ENCODE measurements around the gene SF3A2.

SF3A2 gene

DNA sequence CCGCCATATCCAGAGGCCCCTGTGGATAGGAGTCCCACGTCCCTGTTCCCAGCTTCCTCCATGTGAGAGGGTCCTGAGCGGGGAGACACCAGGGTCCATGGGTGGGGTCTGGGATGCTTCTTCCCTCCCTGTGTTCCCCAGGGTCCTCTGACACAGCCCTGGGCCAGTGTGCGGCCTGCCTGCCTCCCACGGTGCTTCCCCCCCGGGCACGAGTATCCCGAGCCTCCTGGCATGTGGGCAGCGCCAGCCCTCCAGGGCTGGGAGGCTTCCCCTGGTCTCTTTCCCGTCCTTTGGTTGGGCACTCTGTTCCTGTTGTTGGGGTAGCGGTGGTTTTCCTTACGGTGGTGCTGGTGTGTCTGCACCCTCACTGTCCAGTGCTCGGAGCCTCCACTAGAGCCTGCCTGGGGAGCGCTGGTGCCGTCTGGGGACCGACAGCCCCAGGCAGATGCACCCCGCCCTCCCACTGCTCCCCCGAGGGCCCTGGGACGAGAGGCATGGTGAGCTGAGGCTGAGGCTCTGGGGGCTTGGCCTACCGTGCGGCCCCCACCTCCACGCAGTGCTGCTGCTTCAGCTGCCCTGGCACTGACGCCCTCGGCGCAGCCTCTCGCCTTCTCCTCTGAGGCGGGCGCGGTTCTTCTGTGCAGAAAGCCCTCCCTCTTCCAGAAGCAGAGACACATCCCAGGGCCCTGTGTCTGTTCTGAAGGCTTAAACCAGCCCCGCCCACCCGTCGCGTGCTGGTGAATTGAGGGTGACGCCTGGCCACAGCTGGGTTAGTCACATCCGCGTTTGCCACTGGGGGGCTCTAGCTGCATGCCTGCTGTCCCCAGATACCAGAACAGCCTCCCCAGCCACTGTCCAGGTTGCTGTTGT, 28.4 kb upstream of the SF3A2 start:
- peak; percentile 34 for DNase-seq (ENCODE audit: low read depth)

DNA sequence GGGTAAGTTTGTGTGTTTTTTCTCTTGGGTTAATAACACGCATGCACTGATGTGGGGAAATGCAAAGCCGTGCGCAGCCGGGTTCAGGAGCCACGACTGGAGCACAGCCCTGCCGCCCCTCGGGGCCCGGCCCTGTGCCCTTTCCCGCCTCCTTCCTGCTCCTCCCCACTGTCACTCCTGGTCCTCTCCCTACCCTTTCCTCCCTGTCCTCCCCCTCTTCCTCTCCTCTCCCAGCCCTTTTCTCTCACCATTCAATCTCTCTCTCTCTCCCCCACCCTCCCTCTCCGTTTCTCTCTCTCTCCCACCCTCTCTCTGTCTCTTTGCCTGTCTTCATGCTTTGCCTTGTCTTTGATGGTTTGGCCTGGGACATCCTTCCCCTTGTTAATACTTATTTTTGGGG, 27.6 kb upstream of the SF3A2 start:
- DNase-seq (ENCODE audit: low read depth): no peak

DNA sequence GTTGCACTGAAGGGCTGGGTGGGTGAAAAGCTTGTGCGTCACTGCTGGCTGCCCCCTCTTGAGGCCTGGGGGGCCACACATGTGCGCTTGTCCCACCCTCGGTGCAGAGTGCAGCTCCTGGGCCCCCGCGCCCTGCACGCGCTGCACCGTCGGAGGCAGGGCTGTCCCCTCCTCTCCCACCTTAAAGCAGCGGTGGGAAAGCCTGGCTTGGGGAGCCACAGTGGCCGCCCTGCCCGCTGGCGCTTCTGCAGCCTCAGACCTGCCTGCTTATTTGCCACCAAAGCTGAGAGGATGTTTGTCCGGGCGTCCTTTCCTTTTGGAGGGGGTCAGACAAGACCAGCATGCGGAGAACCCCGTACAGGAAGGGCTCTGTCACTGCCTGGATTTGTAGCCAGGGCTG, 27.2 kb upstream of the SF3A2 start:
- no peak for DNase-seq (ENCODE audit: low read depth)

DNA sequence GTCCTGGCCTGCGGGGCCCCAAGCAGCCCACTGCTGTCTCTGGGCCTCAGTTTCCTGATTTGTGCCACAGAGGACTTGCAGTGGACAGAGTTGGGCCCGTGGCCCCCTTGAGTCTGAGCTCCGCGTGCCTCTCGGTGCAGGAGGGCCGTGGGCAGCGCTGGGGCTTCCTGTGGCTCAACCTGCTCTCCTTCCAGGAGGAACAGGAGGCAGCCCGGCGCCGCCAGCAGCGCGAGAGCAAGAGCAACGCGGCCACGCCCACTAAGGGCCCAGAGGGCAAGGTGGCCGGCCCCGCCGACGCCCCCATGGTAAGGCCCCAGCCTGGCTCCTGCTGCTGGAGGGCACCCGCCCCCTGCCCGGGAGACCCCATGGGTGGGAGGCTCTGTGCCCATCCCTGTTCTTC, 26.4 kb upstream of the SF3A2 start:
- no peak for DNase-seq (ENCODE audit: low read depth)

DNA sequence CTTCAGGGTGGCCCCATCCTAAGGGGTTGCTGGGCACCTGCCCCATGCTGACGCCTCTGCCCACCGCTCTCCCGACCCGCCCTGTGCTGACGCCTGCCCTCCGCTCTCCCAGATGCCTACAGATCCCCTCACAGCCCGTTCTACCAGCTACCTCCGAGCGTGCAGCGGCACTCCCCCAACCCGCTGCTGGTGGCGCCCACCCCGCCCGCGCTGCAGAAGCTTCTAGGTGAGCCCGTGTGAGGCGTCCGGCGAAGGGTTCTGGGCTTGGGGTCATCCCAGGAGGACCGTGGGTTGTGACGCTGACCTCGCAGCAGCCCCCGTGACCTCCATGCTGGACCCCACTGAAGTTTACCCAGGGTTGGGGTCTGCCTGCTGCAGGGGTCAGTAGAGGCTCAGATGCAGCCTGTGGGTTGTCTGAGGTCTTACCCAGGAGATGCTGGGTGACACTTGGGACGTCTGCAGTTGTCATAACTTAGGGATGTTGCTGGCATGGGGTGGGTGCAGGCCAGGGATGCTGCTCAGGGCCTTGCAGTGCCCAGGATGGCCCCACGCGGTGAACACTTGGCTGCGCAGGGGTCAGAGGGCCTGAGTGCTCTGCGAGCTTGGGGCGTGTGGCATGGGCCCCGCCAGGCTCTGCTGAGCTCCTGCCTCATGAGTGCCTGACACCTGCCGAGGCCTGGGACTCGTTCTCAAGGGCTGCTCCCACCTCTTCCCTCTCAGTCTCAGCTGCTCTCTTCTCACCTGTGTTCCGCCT, 25.5 kb upstream of the SF3A2 start:
- DNase-seq (ENCODE audit: low read depth): no peak

DNA sequence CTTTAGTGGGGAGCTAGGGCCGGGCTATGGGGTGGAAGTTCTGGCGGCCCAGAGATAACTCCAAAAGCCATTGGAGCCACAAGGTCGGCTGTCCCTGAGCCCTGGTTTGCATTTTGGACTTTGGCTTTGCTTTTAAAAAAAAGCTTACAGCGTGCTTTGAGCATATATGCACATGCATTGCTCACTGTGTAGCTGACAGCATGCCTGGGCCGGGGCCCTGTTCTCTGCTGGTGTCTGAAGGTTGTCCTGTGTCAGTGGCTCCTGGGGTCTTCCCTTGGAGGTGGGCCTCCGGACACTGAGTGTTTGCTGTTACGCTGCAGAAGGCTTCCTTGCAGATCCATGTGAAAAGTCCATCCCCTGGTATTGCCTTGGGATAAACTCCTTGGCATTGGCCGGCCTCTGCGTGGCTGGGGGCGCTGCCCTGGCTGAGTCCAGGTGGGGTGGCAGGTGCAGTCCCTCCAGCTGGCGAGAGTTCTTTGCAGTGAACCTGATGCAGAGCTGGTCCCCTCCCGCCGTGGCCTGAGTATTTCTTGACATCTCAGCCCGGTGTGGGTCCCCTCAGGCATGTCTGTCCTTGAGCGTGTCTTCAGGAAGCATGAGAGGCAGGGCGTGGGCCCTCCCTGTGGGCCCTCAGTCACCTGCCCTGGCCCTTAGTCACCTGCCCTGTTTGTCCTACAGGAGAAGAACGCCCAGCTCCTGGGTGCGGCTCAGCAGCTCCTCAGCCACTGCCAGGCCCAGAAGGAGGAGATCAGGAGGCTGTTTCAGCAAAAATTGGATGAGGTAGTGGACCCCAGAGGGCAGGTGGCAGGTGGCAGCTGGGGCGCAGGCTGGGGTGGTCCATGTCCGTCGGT, 23.5 kb upstream of the SF3A2 start:
- no peak for DNase-seq (ENCODE audit: low read depth)

DNA sequence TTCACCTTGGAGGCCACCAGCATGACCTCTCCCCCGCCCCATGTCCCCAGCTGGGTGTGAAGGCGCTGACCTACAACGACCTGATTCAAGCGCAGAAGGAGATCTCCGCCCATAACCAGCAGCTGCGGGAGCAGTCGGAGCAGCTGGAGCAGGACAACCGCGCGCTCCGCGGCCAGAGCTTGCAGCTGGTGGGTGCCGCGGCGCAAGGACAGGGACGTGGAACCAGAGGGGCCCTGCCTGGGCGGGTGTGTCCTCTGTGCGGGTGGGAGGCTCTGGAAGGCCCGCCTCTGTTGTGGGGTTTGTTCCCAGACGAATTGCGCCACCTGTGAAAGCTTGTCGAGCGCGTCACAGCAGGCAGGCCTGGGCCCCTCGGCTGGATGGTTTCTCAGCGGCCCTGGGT, 22.8 kb upstream of the SF3A2 start:
- DNase-seq (ENCODE audit: low read depth): no peak

GRCh38 chr19:2214251-2214650, 22.4 kb upstream of the SF3A2 start:
- DNase-seq (ENCODE audit: low read depth): no peak

DNA sequence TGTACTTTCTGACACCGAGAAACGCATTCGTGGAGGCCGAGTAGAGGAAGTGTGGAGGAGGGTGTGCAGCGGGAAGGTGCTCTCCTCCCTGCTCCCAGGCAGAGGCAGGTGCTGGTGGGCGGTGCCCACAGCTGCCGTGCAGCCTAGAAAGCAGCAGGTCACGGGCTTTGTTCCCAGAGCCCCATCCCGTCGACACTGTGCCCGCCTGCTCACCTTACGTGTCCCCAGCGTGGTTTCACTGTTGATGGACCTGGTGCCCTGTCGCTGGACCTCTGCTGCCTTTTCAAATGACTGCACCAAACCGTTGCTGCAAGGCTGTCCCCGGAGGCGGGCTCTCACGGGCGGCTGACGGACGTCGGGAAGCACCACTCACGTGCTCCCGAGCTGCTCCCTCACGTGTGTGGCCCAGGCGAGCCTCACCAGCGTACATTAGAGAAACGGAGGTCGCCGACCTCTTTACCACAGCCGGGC, 21.3 kb upstream of the SF3A2 start:
- DNase-seq (ENCODE audit: low read depth): no peak

DNA sequence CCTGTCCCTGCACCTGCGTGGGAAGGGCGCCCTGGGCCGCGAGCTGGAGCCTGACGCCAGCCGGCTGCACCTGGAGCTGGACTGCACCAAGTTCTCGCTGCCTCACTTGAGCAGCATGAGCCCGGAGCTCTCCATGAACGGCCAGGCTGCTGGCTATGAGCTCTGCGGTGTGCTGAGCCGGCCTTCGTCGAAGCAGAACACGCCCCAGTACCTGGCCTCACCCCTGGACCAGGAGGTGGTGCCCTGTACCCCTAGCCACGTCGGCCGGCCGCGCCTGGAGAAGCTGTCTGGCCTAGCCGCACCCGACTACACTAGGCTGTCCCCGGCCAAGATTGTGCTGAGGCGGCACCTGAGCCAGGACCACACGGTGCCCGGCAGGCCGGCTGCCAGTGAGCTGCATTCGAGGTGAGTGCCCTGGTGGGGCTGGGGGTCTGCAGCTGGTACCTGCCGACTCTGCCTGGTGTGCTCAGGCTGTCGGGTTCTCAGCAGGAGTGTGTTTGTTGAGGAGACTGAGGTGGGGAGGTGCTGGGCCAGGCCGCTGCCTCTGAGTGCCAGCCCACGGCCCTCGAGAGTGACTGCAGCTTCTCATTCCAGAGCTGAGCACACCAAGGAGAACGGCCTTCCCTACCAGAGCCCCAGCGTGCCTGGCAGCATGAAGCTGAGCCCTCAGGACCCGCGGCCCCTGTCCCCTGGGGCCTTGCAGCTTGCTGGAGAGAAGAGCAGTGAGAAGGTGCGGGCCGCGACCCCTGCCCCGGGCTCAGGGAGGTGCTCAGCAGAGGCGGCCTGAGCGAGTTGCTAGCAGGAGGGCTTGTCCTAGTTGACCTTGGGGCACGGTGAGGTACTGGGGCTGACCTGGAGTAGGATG, 20.0 kb upstream of the SF3A2 start:
- no peak for DNase-seq (ENCODE audit: low read depth)

- DNase-seq (ENCODE audit: low read depth): no peak
Observed at GRCh38 chr19:2217591-2217990, 19.0 kb upstream of the SF3A2 start.

- DNase-seq (ENCODE audit: low read depth): no peak
Observed at GRCh38 chr19:2219726-2220125, 16.9 kb upstream of the SF3A2 start.

GRCh38 chr19:2221250-2221831, 15.3 kb upstream of the SF3A2 start:
- DNase-seq (ENCODE audit: low read depth): no peak

- DNase-seq (ENCODE audit: low read depth): no peak
Observed at GRCh38 chr19:2221918-2222317, 14.7 kb upstream of the SF3A2 start.

DNA sequence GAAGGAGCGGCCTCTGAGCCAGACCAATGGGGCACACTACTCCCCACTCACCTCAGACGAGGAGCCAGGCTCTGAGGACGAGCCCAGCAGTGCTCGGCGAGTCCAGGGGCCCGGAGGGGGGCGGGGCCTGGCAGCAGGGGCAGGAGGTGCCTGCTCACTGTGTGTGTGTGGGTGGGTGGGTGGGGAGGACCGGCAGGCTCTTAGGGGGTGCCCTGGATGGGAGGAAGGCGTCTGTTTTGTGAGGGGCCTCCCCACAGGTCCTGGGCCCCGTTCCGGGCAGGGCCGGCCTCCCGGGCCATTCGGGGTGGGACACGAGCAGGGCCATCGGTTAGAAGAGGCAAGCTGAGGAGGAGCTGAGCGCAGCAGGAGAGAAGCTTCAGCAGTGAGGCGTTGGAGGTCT, 13.2 kb upstream of the SF3A2 start:
- DNase-seq (ENCODE audit: low read depth): no peak

GRCh38 chr19:2223959-2224358, 12.7 kb upstream of the SF3A2 start:
- no peak for DNase-seq (ENCODE audit: low read depth)

DNA sequence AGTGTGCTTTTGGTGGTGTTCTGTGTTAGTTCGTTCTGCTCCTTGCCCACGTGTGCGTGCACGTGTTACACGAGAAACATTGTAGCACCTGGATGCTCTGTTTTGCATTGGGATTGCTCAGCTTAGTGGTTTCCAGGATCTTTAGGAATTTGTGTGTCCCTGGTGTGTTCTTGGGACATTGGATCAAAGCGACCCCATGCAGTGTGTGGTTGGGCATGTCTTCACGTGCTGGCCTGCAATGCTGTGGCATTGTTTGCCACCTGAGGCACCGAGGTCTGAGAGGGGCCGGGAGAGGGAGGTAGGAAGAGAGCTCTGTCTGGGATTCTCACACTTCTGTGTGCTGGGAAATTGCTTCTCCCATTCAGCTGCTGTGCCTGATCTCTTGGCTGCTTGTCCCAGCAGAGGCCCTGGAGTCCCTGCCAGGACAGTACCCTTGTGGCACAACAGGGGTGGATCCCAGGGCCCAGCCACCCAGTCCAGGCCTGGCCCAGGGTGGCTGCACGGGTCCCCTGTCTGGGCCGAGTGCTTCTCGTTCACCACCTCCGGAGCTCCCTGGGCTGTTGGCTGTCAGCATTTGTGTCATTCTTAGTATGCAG, 11.8 kb upstream of the SF3A2 start:
- no peak for DNase-seq (ENCODE audit: low read depth)

GRCh38 chr19:2225415-2226050, 11.1 kb upstream of the SF3A2 start:
- DNase-seq (ENCODE audit: low read depth): no peak

- no peak for DNase-seq (ENCODE audit: low read depth)
Observed at GRCh38 chr19:2226051-2226839, 10.4 kb upstream of the SF3A2 start.
